SIG-M5 (cell line): Measurements from ENCODE around the gene TPBGL.

ENCODE experiments used
- DNase-seq: peaks from one replicate; lab custom pipeline; 2025; lab: John Stamatoyannopoulos, UW

Gene TPBGL

DNA sequence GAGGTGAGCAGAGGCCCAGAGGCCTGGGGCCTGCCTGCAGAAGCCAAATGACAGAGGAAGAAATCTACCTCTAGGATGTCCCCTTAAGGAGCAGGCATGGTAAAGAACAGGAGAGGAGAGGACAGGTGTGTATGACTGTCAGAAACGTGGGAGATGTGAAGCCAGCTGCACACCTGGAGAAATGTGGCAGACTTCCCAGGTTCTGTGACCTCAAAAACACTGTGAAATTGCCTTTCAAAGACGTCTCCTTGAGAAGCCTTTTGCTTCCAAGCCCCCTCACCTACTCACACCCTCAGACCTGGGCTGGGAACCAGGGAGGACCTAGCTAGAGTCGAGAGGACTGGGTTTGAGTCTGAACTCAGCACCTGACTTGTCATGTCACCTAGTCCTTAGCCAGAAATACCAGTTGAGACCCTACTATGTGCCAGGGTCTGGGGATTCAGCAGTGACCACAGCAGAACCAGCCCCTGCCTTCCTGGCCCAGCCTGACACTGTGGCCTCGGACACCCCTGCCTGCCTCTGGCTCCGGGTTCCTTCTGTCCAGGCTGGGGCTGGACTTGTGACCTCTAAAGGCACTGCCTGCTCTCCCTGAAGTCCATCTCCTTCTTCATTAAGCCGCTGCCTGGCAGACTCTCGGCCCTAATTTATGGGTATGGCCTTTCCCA, 5.6 kb downstream of the TPBGL start:
- DNase-seq, result no peak

DNA sequence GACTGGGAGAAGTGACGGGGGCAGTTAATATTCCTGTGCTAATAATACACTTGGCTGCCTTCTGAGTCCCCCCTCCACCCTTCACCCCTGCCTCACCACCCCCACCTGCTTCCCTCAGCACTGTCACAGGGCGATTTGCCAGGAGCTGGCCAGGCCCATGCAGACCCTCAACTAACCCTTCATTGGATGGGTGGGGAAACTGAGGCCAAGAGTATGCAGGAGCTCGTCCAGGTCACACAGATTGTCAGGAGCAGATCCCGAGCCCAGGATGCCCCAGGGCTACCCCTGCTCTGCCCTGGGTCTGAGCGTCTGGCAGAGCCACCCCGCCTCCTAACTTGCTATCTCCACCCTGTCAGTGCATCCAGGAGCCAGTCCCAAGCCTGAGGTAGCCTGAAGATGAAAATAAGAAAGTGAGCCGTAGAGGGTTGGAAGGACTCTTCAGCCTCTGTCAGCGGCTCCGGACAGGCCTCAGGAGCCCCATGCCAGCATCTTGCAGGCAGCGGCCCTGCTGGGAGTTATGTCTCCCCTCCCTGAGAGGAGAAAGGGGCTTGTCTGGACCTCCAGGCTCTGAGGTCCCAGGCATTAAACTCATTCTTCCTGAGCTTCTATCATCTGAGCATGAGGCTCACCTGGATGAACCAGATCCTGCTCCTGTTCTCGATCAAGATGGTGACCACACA, 6.2 kb downstream of the TPBGL start:
- DNase-seq, result no peak

DNA sequence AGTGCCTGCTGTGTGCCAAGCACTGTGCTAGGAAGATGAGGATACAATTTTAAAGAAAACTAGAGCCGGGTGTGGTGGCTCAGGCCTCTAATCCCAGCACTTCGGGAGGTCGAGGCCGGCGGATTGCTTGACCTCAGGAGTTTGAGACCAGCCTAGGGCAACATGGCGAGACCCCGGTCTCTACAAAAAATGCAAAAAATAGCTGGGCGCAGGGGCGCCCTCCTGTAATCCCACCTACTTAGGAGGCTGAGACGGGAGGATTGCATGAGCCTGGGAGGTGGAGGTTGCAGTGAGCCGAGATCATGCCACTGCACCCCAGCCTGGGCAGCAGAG, 8.3 kb downstream of the TPBGL start:
- DNase-seq, result no peak

DNA sequence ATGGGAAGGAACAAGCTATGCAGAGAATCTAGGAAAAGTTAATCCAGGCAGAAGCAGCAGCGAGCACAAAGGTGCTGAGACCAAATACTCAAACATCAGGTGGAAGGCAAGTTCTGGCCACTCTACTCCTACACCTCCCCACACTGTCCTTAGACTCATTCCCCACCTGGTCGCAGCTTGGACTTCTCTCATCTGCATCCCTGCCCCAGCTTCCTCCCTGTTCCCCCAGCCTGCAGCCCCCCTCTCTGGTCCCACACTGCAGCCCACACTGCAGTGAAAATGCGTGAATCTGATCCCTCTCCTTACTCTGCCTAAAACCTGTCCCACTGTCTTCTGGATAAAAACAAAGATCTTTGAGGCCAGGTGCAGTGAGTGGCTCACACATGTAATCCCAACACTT, 9.1 kb downstream of the TPBGL start:
- no peak for DNase-seq

DNA sequence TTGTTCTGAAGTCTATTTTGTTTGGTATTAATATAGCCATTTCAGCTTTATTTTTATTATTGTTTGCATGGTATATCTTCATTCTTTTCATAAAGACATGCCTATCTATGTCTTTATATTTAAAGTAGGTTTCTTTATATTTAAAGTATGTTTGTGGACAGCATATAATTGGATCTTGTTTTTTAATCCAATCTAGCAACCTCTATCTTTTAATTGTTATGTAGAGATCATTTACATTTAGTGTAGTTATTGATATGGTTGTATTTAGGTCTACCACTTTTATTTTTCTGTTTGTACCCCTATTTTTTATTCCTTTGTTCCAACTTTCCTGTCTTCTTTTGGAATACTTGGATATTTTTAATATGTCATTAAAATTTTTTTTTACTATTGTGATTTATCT, 13.8 kb downstream of the TPBGL start:
- no peak for DNase-seq

DNA sequence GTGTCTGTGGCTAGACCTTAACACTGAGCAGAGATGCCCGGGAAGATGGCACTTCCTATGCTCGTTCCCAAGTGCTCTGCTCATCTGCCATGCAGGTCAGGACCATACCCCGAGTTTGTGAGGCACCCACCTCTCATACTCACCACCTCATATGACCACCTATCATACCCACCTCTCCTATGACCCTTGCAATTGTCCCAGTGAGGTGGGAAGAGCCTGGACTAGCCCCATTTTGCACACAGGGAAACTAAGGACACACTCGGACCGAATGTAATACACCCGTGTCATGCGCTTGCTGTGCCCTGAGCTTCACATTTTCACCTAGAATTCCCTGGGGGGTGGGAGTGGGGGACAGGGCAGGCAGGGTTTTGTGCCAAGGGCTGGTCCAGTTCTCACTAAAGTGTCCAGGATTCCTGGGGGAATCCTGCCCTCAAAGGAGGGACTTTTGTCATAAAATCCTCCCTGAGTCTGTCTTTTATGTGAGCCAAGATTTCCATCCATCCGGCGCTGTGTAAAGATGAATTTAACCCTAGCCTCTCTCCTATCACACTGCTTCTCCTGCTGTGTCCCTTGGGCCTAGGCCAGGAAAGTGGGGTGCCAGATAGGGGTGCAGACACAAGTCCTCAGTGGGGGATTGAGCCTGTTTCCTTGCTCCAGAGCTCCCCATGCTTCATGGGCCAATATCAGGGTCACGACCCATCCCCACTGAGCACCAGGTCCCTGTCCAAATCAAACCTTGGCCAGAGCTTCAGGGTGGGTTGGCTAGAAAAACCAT, 20.0 kb downstream of the TPBGL start:
- no peak for DNase-seq

DNA sequence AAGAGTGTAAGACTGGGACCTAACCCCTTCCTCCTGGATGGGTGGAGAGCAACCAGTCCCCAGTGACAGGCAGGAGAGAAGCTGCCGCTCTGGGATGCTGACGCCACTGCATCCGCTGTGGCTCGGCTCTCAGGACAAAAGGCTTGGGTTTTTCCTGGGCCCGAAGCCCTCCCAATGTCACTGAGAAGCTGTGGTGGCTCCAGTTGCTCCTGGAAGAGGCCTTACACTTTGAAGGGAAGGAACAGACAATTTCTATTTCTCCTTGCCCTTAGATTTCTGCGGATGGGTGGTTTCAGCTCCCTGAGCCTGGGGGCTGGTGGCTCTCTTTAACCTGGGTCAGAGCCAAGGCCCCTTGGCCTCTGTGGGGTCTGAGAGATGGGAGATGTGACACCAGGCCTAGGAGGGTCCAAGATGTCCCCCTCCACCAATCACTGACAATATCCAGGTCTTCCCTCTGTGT, 21.4 kb downstream of the TPBGL start:
- no peak for DNase-seq

DNA sequence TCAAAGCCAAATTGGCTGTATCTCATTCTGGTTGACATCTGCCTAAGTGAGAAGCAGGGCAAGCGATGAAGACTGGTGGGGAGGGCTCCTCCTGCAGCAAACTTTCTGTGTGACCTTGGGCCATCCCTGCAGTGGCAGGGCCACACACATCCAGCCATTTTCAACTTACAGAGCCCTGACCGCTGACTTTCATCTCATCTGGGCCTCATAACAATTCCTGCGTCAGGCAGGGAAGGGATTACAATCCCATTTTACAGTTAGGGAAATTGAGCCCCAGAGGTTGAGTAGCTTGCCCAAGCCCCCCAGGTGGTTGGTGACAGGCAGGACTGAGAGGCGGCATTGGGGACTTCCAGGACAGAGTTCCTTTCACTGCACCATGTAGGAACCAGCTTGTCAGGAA, 21.9 kb downstream of the TPBGL start:
- no peak for DNase-seq

DNA sequence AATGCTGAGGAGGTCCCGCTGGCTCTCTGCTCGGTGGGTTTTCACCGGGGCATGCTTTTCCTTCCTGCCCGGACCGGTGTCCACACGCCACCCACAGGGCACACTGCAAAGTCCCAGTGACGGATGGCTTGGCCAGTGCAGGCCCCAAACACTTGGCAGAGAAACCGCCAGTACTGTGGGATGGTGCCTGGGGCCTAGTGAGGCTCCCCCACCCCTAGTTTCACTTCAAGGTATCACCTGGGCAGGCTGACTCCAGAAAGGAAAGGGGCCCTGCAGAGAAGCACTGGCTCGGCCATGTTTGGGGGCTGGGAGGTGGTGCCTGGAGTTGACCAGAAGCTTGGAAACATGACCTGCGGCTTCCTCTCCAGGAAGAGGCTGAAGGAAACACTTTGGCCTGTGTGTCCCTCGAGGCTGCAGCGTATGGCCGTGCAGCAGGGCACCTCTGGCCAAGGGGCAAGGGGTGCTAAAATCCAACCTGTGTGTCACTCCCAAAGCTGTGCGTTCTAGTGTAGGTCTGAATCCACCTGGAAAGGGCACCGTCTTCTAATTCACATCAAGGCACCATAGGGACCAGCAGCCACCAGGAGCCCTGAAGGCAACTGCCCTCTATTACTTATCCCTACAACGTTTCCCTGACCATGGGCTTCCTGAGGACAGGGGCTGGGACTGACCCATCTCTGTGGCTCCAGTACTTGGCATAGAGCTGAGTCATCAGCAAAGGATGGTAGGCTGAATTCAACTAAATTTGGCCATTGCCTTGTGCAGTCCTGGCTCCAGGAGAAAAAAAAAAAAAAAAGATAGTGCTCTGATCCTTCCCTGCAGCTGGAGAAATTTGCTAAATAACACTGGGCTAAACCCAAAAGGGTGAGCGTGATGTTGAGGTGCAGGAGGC, 22.6 kb downstream of the TPBGL start:
- no peak for DNase-seq

DNA sequence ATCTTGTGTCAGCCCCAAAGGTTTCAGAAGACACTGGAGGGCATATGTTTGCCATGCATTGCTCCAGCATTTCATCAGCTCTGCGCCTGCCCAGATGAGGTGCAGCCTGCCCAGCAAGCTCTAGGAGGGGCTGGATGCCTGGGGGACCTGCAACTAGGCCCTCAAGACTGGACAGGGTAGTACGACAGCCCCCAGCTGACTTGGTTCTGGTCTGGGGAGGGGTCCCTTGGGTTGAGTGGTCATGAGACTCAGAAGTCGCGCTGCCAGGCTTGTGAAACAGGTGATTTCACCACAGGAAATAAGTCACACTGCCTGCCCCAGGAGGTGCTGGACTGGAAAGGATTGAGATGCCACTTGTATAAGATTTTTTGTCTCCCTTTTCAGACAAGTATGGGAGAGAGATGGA, 23.4 kb downstream of the TPBGL start:
- no peak for DNase-seq

DNA sequence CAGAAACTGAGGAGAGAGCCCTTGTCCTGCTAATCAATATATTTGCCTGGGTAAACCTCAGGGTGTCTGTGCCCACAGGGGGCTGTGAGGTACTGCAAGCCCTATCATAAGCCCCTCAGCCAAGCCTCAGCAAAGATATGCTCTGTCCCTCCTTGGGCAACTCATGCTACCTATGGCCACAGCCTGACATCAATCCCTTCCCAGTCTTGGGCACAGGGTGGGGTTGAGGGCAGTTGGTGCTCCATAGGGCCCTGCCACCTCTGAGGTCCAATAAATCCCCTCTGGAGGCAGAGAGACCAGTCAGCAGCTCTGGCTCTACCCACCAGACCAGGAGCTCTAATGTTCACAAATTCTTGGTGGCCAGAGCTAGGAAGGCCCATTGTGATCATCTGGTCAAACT, 23.8 kb downstream of the TPBGL start:
- DNase-seq, result no peak

DNA sequence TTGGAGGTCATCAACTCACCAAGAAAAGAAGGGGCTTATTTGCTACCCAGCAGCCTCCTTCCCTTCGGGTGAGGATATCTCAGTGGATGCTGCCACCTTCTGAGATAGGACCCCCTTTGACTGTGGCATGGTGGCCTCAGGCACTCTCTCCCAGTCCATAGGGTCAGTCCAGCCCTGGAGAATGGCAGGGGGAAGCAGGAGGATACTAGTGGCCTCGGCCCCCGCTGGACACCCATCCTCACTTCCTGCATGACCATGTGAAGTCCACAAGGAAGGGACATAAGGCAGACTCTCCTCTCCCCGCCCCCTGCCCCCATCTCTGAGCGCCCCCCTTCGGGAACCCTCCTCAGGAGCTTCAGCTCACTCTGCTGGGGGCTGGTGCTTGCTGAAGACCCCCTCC, 24.4 kb downstream of the TPBGL start:
- no peak for DNase-seq

DNA sequence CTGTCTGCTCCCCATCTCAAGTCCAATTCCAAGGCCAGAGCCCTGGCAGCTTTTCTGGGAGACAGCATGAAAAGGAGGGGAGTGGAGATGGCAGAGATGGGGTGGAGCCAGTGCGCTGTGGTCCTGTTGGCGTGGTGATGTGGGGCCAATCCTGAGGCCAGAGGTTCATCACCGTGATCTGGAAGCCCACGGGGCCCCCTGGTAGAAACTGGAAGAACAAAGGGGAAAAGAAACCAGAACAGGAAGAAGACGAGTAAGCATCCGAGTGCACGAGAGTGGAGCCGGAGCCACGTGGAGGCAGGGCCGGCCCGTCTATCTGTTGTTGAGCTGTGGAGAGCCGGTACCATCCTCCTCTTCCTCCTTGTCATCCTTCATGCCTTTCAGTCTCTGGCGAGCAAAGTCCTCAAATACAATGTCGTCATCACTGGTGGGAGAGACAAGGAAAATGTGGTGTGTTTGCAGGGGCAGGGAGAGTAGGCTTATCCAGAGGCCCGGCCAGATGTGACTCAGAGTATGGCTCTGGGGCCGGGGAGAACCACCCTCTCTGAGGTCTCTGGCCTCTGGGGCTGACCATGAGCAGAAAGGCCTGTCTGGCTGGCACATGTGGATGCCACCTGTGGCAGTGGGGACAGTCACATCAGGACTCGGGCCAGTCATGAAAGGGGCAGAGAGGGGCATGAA, 25.4 kb downstream of the TPBGL start:
- DNase-seq, result peak; percentile 15

DNA sequence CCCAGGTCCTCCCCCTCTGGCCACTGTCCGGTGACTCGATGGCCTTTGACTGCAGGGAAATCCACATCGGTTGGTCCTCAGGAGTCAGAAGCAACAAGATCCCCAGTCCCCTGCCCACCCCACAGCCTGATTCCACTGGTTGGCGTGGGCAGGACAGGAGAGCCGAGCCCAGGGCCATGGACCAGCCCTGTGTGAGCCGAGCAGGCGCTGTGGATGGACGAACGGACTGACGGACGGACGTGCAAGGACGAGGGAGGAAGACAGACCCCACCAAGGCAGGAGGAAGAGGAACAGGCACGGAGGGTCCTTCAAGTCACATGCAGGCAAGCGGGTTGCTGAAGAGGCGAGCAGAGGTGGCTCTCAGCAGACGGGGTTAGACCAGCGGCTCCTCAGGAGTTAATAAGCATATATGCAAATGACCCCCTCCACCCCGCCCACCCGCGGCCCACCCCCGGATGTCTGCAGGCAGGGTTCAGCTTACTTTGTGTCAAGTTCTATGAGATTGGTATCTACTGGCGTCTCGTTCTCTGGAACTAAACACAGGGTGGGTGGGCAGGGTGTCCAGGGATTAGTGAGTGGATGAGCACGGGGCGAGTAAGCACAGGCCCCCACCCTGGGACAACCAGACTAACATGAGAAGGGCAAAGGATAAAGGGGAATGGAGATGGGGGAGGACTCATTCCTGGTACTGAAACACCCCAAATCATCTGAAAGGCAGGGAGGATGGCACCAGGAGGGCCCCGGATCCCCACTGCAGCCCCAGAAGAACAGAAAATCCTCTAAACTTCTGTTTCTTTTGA, 26.8 kb downstream of the TPBGL start:
- no peak for DNase-seq

DNA sequence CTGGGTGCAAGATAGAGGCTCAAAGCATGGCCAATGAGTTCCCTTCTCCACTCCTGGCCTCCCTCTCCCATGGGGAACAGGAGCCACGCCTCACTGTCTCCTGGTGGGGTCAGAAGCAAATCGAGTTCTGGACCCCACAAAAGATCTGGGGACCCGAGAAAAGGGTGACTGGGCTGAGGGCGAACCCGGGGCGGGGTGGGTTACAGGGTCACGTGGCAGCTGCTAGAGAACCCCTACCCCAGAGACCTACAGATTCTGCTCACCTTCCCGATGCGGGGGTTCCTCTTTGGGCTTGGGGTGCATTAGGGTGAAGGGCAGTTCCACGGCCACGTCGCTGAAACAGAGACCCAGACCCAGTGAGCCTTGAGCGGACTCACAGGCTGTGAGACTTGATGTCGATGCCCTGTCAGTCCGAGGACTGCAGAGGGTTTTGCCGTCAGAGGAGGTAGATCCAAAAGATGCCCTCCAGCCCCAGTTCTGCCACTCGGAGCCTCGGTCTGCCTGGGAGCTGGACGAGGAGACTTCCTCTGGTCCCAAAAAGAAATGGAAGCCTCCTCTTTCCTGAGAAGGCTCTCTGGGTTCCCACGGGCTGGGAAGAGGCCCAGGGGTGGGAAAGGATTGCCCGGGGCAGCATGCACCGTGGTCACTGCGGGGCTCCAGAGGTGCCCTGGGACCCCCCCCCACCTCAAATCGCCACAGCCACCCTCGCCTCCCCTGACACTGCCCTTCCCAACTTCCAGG, 28.2 kb downstream of the TPBGL start:
- DNase-seq, result no peak

DNA sequence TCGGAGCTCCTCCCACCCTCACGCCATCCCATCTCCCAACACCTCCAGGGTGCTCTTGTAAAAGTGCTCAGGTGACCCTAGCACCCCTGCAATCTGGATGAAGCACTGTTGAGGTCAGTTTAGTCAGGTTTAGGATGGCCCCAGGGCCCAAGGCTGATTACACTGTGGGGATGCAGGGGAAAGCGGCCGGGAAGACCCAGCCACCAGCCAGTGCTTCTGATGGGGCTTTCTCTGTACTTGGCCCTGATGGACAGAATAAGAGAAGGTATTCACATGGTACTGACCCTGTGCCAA, 28.7 kb downstream of the TPBGL start:
- no peak for DNase-seq

DNA sequence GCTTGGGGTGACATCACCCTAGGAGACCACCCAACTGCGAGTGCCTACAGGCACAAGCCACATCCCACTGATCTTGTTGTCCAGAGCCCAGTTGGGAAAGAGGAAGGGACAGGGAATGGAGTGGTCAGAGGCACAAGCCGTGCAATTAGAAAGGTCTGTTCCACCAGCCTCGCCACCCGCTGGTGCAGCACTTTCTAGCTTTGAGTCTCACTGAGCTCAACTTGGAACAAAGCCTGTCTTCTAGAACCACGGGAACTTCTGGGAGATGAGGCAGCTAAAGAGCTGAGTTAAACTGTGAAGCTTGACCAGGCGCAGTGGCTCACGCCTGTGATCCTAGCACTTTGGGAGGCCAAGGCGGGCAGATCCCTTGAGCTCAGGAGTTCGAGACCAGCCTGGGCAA, 29.3 kb downstream of the TPBGL start:
- DNase-seq, result no peak

DNA sequence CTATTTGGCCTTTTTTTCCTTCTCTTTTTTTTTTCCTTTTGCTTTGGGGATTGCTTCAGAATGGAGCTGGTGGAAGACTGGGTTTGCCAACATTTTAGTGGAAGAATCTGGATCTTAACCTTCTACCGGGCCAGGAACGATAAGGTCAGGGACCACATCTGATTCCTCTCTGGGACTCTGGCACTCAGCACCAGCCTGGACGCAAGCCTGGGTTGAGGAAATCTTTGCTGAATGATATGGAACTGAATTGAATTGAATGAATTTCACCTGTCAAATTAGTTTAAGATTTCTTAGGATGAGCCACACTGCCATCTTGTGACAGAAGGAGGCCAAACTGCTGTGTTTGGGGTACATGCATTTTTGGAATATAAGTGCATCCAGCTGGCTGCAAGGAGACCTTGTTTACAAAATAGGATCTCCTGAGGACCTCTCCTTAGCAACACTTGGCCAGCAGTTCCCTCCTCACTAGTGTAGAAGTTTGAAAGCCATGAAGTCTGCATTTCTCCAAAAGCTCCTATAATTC, 30.4 kb downstream of the TPBGL start:
- no peak for DNase-seq

DNA sequence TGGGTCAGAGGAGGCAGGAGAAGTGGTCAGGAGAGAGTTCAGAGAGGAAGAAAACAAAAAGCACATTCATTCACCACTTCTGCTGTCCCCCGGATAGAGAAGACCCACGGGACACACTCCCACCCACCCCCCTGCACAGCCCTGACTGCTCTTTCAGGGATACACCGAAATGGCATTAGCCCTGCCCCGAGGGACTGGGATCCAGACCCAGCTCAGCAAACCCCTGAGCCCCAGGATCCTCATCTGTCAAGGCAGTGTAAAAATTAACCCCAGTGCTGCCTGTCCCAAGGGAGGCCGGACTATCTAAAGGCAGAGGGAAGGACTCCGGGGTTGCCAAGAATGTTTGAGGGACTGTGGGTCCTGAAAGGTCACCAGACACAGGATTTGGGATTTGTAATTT, 31.2 kb downstream of the TPBGL start:
- no peak for DNase-seq

DNA sequence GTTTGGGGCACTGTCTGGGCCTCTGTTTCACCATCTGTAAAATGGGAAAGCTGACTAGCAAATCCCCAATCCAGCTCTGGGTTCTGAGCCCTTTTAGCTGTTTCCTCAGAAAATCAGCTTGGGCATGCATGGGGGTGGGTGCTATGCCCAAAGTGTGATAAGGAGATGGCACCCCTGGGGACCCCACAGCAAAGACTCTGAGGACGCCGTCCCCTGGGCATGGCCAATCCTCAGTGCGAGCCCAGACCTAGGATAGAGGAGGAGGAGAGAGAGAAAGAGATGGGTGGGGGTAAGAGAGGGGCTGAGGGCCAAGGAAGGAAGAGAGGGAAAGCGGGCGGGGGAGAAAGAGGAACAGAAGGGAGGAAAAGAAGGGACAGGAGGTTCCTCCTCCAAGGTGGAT, 31.8 kb downstream of the TPBGL start:
- no peak for DNase-seq
